LNCaP clone FGC (cell line): ENCODE data around the gene MAPKAP1.

Experiments
- DNase-seq: peaks from one replicate; pipeline ENCODE4 v3.0.0-alpha.2; 2011; ENCODE audit warnings: low read depth
- H3K4me3 ChIP-seq: 2 replicates; pipeline ENCODE4 v1.5.1; 2011; ENCODE audit warnings: mild to moderate bottlenecking, low read depth, low read length, control low read depth
- CTCF ChIP-seq: IDR thresholded peaks from 2 replicates; pipeline ENCODE4 v1.5.1; 2012; ENCODE audit warnings: mild to moderate bottlenecking; ENCODE audit not compliant: control insufficient read depth, insufficient read depth; ENCODE audit errors: extremely low read depth

The MAPKAP1 gene

DNA sequence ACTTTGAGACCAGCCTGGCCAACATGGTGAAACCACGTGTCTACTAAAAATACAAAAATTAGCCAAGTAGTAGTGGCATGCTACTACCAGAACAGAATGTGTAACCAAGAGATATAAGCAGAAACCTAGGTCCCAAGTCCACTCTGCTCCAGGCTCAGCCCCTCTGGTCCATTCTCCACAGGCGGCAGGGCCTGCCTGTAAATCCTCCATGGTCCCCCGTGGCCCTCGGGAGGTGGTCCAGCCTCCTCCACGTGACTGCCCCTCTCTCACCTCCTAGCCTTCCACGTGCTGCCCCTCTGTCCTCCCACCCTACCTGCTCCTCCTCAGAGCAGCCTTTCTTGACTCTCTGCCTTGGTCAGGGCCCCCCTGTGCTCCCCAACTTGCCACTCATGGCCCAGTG is 318.0 kb downstream of the MAPKAP1 start:
- no peak overlapping the region for H3K4me3 ChIP-seq
- no peak for TF ChIP-seq CTCF
- no peak for DNase-seq

- no peak for DNase-seq
- no peak overlapping the region for H3K4me3 ChIP-seq
- TF ChIP-seq CTCF = no peak
Measured at GRCh38 chr9:125387861-125388524, 319.0 kb downstream of the MAPKAP1 start.
